GM12874 (cell line): ENCODE data around the gene HECTD3.

ENCODE experiments used
- TF ChIP-seq, protein P1 (sequence below): IDR thresholded peaks from 2 replicates; pipeline ENCODE4 v1.5.1; 2011; ENCODE audit warnings: low read depth, mild to moderate bottlenecking, control low read depth, low read length, moderate library complexity; ENCODE audit not compliant: insufficient read depth

The HECTD3 gene

GRCh38 chr1:45026446-45026845 is 15.3 kb upstream of the HECTD3 start:
- TF ChIP-seq, protein P1, sequence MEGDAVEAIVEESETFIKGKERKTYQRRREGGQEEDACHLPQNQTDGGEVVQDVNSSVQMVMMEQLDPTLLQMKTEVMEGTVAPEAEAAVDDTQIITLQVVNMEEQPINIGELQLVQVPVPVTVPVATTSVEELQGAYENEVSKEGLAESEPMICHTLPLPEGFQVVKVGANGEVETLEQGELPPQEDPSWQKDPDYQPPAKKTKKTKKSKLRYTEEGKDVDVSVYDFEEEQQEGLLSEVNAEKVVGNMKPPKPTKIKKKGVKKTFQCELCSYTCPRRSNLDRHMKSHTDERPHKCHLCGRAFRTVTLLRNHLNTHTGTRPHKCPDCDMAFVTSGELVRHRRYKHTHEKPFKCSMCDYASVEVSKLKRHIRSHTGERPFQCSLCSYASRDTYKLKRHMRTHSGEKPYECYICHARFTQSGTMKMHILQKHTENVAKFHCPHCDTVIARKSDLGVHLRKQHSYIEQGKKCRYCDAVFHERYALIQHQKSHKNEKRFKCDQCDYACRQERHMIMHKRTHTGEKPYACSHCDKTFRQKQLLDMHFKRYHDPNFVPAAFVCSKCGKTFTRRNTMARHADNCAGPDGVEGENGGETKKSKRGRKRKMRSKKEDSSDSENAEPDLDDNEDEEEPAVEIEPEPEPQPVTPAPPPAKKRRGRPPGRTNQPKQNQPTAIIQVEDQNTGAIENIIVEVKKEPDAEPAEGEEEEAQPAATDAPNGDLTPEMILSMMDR: no peak

GRCh38 chr1:45023663-45024062 is 12.5 kb upstream of the HECTD3 start:
- TF ChIP-seq, protein P1: no peak

- TF ChIP-seq, protein P1: peak; percentile 86
Measured at GRCh38 chr1:45018599-45019230, 7.6 kb upstream of the HECTD3 start.

- TF ChIP-seq, protein P1: no peak
Measured at GRCh38 chr1:45016767-45017166, 5.6 kb upstream of the HECTD3 start.

DNA sequence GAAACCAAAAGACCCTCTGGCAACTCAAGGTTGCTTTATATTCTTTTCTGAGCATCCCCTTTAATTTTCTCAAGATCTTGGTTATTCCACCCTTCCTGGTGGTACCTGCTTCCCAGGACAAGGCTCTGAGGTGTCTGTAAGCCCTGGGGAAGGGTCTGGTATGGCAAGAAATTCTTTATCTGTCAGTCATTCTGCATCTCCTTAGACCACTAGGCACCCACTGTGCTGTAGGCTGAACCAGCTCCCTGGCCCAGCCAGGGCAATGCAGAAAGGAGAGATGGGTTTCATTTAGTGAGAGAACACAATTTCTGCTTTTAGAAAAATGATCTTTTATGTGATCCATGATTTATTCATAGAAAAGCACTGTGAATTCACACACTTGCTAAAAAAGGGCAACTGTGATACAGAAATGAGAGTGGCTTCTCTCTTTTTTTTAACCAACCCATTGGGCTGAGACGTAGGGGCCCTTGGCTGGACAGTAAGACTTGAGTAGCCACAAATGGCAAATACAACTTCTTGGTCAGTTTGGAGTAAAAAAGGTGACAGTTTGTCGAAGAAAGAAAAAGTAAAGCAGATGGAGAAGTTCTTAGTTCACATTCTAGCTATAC is 5.1 kb upstream of the HECTD3 start:
- TF ChIP-seq, protein P1: no peak

- TF ChIP-seq, protein P1: no peak
Measured at GRCh38 chr1:45015683-45016082, 4.6 kb upstream of the HECTD3 start.

- TF ChIP-seq, protein P1: peak; percentile 87
Measured at GRCh38 chr1:45014321-45015028, 3.4 kb upstream of the HECTD3 start.
